Measurements from ENCODE around the gene PGAM1.
"Not testable (repeated sequence)": the region's sequence is repeated elsewhere in the genome, so short reads cannot be mapped to it uniquely, and the experiment has no call there.

Gene PGAM1

GRCh38 chr10:97459933-97460332 is 33.9 kb downstream of the PGAM1 start:
- TF ChIP-seq ZFX (IDR thresholded peaks at IDR 0.05) (no peak), CTCF (conservative IDR thresholded peaks at IDR 0.05) (no peak)
- H3K27ac ChIP-seq, result no peak overlapping the region

DNA sequence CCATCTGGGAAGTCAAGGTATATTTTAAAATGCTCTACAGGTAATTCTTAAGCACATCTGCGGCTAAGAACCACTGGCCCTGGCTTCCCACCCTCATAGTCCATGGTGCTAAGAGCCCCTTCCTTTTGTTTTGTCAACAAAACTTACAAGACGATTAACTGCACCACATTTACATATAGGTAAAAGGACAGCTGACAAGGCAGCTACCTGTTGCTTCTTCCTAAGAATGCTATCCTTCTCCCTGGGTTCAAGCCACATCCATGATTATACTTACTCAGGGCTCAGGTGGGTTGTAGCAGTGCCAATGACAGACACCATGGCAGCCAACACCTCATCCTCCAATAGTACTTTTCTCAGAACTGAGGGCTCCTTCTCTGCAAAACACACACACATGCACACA is 36.3 kb downstream of the PGAM1 start:
- no peak for TF ChIP-seq CTCF (conservative IDR thresholded peaks at IDR 0.05)
- no peak for TF ChIP-seq ZFX (IDR thresholded peaks at IDR 0.05)
- H3K27ac ChIP-seq, result no peak overlapping the region

GRCh38 chr10:97463363-97464132 is 37.6 kb downstream of the PGAM1 start:
- no peak overlapping the region for H3K27ac ChIP-seq
- no peak for TF ChIP-seq ZFX (IDR thresholded peaks at IDR 0.05)
- TF ChIP-seq CTCF (conservative IDR thresholded peaks at IDR 0.05), result peak; percentile 91

DNA sequence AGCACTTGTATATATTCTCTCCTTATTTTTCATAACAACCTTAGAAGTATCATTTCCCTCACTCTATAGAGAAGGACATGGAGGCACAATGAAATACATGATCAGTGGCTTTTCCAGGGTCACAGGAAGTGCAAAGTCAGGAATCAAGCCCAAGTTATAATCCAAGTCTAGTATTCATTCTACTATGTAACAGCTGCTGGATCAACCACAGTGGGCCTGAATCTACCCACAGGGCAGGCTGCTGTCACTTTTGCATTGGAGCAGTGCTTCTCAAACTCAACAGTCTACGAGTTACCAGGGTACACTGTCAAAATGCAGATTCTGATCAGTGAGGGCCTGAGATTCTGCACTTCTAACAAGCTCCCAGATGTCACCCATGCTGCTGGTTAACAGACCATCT is 38.2 kb downstream of the PGAM1 start:
- H3K27ac ChIP-seq, result no peak overlapping the region
- TF ChIP-seq ZFX (IDR thresholded peaks at IDR 0.05) (no peak), CTCF (conservative IDR thresholded peaks at IDR 0.05) (no peak)

DNA sequence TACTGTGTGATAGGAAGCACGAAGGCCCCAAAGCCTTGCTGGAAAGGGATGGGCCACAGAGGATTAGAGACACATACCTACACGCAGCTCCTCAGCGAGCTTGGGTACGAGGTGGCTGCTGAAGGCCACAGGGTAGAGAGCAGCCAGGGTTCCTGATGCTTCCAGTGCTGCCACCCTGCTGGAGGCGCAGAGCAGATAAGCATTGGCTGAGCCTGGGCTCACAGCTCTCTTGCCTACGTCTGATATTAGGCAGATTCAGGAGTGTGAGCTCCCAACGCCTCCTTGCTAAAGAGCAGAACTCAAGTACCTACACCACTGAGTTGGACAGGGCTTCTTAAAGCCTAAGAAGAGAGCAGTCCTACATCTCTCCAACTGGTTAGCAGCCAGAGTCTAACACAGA is 40.0 kb downstream of the PGAM1 start:
- no peak overlapping the region for H3K27ac ChIP-seq
- TF ChIP-seq ZFX (IDR thresholded peaks at IDR 0.05) (no peak), CTCF (conservative IDR thresholded peaks at IDR 0.05) (no peak)

GRCh38 chr10:97466755-97467154 is 40.8 kb downstream of the PGAM1 start:
- TF ChIP-seq ZFX (IDR thresholded peaks at IDR 0.05) (no peak), CTCF (conservative IDR thresholded peaks at IDR 0.05) (no peak)
- H3K27ac ChIP-seq, result no peak overlapping the region

DNA sequence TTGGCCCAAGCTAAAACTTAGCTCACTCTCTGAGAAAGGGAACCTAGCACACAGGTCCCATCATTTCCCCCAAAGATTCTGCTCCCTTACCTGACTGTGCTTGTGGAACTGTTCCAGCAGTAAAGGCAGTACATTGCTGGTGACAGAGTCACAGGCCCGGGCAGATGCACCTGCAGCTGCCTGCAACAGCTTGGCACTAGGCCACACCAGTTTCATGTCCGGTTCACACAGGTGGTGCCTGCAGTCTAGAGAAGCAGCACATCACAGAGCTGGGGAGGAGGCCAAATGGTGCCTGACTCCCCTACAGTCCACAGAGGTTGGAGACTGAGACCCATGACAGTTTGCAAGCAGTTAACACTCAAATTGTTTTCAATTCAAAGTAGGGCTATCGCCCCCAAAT is 42.2 kb downstream of the PGAM1 start:
- no peak for TF ChIP-seq CTCF (conservative IDR thresholded peaks at IDR 0.05)
- H3K27ac ChIP-seq, result no peak overlapping the region

GRCh38 chr10:97468781-97469180 is 42.8 kb downstream of the PGAM1 start:
- not testable (repeated sequence) for H3K27ac ChIP-seq

Measured in C4-2B (cell line).